GM23338 (cell line): Measurements from ENCODE around the gene ZMPSTE24. TPM values are rescaled to one million over a fixed set of nuclear protein-coding genes. Genes with fewer than 3 reads are reported as not detected.
A peak's percentile ranks its signal among the peaks of the same experiment; 100 is the strongest.

Source experiments
- ATAC-seq: fragments of 200-7000 bp; cut with Tn5 transposase; 3 replicates; pipeline ENCODE4 v1.9.1; 2020
- DNase-seq: peaks from one replicate; pipeline ENCODE4 v3.0.0-alpha.2; 2015; ENCODE audit warnings: low spot score
- H2AFZ ChIP-seq: fragments of 200-600 bp; sonication (generic); 2 replicates; pipeline ENCODE4 v1.8.0; 2016; ENCODE audit warnings: antibody characterized with exemption, mild to moderate bottlenecking, moderate library complexity
- H3F3A ChIP-seq: fragments of 200-600 bp; sonication (generic); replicated peaks from 2 replicates; pipeline ENCODE4 v1.8.0; 2017; ENCODE audit warnings: antibody characterized with exemption, mixed run types, low read depth
- H3K27ac ChIP-seq: fragments of 200-600 bp; sonication (generic); 2 replicates; pipeline ENCODE4 v1.6.1; 2016; ENCODE audit warnings: low read depth
- H3K27me3 ChIP-seq: fragments of 200-600 bp; sonication (generic); 2 replicates; pipeline ENCODE4 v1.8.0; 2016; ENCODE audit warnings: mild to moderate bottlenecking, mixed run types, moderate library complexity; ENCODE audit not compliant: insufficient read depth
- H3K36me3 ChIP-seq: fragments of 200-600 bp; sonication (generic); 2 replicates; pipeline ENCODE4 v1.8.0; 2016; ENCODE audit warnings: mild to moderate bottlenecking; ENCODE audit not compliant: insufficient read depth
- H3K4me1 ChIP-seq: fragments of 200-600 bp; sonication (generic); 2 replicates; pipeline ENCODE4 v1.8.0; 2016; ENCODE audit warnings: mild to moderate bottlenecking, moderate library complexity; ENCODE audit not compliant: insufficient read depth
- H3K4me2 ChIP-seq: fragments of 200-600 bp; sonication (generic); 2 replicates; pipeline ENCODE4 v1.7.1; 2017; ENCODE audit warnings: mixed run types
- H3K4me3 ChIP-seq: fragments of 200-600 bp; sonication (generic); 2 replicates; pipeline ENCODE4 v1.6.1; 2016; ENCODE audit warnings: mixed run types
- H3K79me2 ChIP-seq: fragments of 200-600 bp; sonication (generic); replicated peaks from 2 replicates; pipeline ENCODE4 v1.8.0; 2017; ENCODE audit warnings: mild to moderate bottlenecking; ENCODE audit not compliant: insufficient read depth
- H3K9me2 ChIP-seq: fragments of 200-600 bp; sonication (generic); 2 replicates; pipeline ENCODE4 v1.8.0; 2017; ENCODE audit not compliant: insufficient read depth
- H4K20me1 ChIP-seq: fragments of 200-600 bp; sonication (generic); replicated peaks from 2 replicates; pipeline ENCODE4 v1.8.0; 2017; ENCODE audit warnings: mild to moderate bottlenecking; ENCODE audit not compliant: insufficient read depth
- H3K27ac Mint-ChIP-seq: 2 replicates; pipeline ENCODE4 v1.8.0; 2020; ENCODE audit warnings: inconsistent platforms, mild to moderate bottlenecking, moderate library complexity, mixed read lengths
- H3K27me3 Mint-ChIP-seq: 3 replicates; pipeline ENCODE4 v1.8.0; 2022; ENCODE audit warnings: low read depth, mild to moderate bottlenecking, moderate library complexity, mixed read lengths, inconsistent platforms; ENCODE audit not compliant: insufficient read depth, poor library complexity
- H3K36me3 Mint-ChIP-seq: 3 replicates; pipeline ENCODE4 v1.8.0; 2021; ENCODE audit warnings: low read depth, mild to moderate bottlenecking, inconsistent platforms, moderate library complexity, mixed read lengths
- H3K4me1 Mint-ChIP-seq: 3 replicates; pipeline ENCODE4 v1.8.0; 2020; ENCODE audit warnings: mild to moderate bottlenecking, inconsistent platforms, mixed read lengths
- H3K4me3 Mint-ChIP-seq: 3 replicates; pipeline ENCODE4 v1.8.0; 2021; ENCODE audit warnings: moderate library complexity, mild to moderate bottlenecking, inconsistent platforms, mixed read lengths
- H3K9me3 Mint-ChIP-seq: 3 replicates; pipeline ENCODE4 v1.8.0; 2020; ENCODE audit warnings: moderate library complexity, mild to moderate bottlenecking, inconsistent platforms, mixed read lengths
- CREB1 ChIP-seq: fragments of 250-450 bp; sonication (Bioruptor Pico); IDR thresholded peaks from 2 replicates; pipeline ENCODE4 v1.5.0; 2020; ENCODE audit warnings: low read depth, mild to moderate bottlenecking, moderate library complexity
- EZH2 ChIP-seq: fragments of 200-600 bp; sonication (generic); IDR thresholded peaks from one replicate; pipeline ENCODE4 v1.8.0; 2017; ENCODE audit warnings: antibody characterized with exemption, mild to moderate bottlenecking, low read depth; ENCODE audit not compliant: unreplicated experiment
- EZH2phosphoT487 ChIP-seq: fragments of 200-600 bp; sonication (generic); IDR thresholded peaks from one replicate; pipeline ENCODE4 v1.8.1; 2018; ENCODE audit warnings: antibody characterized with exemption; ENCODE audit not compliant: unreplicated experiment
- JUNB ChIP-seq: IDR thresholded peaks from one replicate; pipeline ENCODE4 v1.6.1; 2016; ENCODE audit warnings: antibody characterized with exemption; ENCODE audit not compliant: unreplicated experiment
- NANOG ChIP-seq: IDR thresholded peaks from 2 replicates; pipeline ENCODE4 v1.6.1; 2016; ENCODE audit warnings: antibody characterized with exemption, borderline replicate concordance
- POLR2AphosphoS5 ChIP-seq: IDR thresholded peaks from 2 replicates; pipeline ENCODE4 v1.6.1; 2016; ENCODE audit warnings: antibody characterized with exemption, low read depth
- STAT1 ChIP-seq: IDR thresholded peaks from one replicate; pipeline ENCODE4 v1.6.1; 2016; ENCODE audit warnings: antibody characterized with exemption; ENCODE audit not compliant: unreplicated experiment
- ZNF114 ChIP-seq: fragments of 250-450 bp; sonication (Bioruptor Pico); IDR thresholded peaks from 2 replicates; pipeline ENCODE4 v1.5.0; 2020; ENCODE audit warnings: mild to moderate bottlenecking, moderate library complexity
- ZNF331 ChIP-seq: fragments of 250-450 bp; sonication (Bioruptor Pico); IDR thresholded peaks from 2 replicates; pipeline ENCODE4 v1.5.0; 2020; ENCODE audit warnings: low read depth, mild to moderate bottlenecking, moderate library complexity
- polyA plus RNA-seq: library from polyadenylated mRNA; unstranded; fragments of >200 nt; fragmentation: Nextera tagmentation; extraction: Ambion mirVana; gene quantifications from 2 replicates; pipeline ENCODE4 v1.2.1, GENCODE V29; 2016
- total RNA-seq: library from RNA; depleted of rRNA; stranded (reverse); fragments of >200 nt; shearing (Covaris generic); gene quantifications from 2 replicates; pipeline ENCODE4 v1.2.3, GENCODE V29; 2014
- TF ChIP-seq, protein P1 (sequence below): fragments of 250-450 bp; sonication (Bioruptor Pico); IDR thresholded peaks from 2 replicates; pipeline ENCODE4 v1.5.0; 2020; ENCODE audit warnings: mild to moderate bottlenecking, moderate library complexity
- TF ChIP-seq, protein P2 (sequence below), 2 experiments: fragments of 200-600 bp in 1 of 2; sonication (generic) in 1 of 2; conservative IDR thresholded peaks; 2 replicates each; pipeline versions ENCODE4 v1.5.1 to v1.6.1; 2016 to 2017; ENCODE audit warnings: antibody characterized with exemption in 2 of 2, low read depth in 2 of 2, mild to moderate bottlenecking in 2 of 2, moderate library complexity in 1 of 2
- TF ChIP-seq, protein P3 (sequence below): IDR thresholded peaks from one replicate; pipeline ENCODE4 v1.6.1; 2018; ENCODE audit warnings: antibody characterized with exemption; ENCODE audit not compliant: unreplicated experiment

The ZMPSTE24 gene
- total and polyA plus RNA-seq, 2 experiments from 2014 or later, result 23.1 to 51.2 TPM

DNA sequence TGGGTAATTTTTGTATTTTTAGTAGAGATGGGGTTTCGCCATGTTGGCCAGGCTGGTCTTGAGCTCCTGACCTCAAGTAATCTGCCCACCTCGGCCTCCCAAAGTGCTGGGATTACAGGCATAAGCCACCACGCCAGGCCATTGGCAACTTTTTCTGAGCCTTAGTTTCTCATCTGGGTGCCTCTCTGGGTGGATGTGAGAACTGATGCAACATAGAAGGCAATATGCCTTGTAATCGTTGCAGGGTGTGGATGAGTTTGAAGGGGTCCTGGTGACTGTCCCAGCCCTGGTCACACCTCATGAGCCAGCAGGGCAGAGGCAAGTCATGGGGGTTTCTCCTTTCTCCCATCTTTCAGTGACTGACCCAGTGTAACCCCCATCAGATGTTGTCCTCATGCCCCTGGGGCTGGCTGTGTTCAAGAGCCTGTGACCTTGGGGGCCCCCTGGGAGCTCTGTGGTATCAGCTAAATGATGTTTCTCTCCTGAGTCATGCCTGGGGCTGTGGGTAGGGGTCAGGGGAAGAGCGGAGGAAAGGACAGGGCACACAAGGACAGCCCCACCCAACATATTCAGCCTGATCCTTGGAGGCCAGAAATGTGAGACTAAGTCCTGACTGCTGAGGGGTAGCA, 55.4 kb downstream of the ZMPSTE24 start (continued):
- TF ChIP-seq, protein P1, sequence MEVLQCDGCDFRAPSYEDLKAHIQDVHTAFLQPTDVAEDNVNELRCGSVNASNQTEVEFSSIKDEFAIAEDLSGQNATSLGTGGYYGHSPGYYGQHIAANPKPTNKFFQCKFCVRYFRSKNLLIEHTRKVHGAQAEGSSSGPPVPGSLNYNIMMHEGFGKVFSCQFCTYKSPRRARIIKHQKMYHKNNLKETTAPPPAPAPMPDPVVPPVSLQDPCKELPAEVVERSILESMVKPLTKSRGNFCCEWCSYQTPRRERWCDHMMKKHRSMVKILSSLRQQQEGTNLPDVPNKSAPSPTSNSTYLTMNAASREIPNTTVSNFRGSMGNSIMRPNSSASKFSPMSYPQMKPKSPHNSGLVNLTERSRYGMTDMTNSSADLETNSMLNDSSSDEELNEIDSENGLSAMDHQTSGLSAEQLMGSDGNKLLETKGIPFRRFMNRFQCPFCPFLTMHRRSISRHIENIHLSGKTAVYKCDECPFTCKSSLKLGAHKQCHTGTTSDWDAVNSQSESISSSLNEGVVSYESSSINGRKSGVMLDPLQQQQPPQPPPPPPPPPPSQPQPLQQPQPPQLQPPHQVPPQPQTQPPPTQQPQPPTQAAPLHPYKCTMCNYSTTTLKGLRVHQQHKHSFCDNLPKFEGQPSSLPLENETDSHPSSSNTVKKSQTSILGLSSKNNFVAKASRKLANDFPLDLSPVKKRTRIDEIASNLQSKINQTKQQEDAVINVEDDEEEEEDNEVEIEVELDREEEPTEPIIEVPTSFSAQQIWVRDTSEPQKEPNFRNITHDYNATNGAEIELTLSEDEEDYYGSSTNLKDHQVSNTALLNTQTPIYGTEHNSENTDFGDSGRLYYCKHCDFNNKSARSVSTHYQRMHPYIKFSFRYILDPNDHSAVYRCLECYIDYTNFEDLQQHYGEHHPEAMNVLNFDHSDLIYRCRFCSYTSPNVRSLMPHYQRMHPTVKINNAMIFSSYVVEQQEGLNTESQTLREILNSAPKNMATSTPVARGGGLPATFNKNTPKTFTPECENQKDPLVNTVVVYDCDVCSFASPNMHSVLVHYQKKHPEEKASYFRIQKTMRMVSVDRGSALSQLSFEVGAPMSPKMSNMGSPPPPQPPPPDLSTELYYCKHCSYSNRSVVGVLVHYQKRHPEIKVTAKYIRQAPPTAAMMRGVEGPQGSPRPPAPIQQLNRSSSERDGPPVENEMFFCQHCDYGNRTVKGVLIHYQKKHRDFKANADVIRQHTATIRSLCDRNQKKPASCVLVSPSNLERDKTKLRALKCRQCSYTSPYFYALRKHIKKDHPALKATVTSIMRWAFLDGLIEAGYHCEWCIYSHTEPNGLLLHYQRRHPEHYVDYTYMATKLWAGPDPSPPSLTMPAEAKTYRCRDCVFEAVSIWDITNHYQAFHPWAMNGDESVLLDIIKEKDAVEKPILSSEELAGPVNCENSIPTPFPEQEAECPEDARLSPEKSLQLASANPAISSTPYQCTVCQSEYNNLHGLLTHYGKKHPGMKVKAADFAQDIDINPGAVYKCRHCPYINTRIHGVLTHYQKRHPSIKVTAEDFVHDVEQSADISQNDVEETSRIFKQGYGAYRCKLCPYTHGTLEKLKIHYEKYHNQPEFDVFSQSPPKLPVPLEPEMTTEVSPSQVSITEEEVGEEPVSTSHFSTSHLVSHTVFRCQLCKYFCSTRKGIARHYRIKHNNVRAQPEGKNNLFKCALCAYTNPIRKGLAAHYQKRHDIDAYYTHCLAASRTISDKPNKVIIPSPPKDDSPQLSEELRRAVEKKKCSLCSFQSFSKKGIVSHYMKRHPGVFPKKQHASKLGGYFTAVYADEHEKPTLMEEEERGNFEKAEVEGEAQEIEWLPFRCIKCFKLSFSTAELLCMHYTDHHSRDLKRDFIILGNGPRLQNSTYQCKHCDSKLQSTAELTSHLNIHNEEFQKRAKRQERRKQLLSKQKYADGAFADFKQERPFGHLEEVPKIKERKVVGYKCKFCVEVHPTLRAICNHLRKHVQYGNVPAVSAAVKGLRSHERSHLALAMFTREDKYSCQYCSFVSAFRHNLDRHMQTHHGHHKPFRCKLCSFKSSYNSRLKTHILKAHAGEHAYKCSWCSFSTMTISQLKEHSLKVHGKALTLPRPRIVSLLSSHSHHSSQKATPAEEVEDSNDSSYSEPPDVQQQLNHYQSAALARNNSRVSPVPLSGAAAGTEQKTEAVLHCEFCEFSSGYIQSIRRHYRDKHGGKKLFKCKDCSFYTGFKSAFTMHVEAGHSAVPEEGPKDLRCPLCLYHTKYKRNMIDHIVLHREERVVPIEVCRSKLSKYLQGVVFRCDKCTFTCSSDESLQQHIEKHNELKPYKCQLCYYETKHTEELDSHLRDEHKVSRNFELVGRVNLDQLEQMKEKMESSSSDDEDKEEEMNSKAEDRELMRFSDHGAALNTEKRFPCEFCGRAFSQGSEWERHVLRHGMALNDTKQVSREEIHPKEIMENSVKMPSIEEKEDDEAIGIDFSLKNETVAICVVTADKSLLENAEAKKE (CRISPR knock-in tag), result no peak
- TF ChIP-seq NANOG (no peak), ZNF331 (no peak), STAT1 (no peak), ZNF114 (CRISPR knock-in tag) (no peak), EZH2phosphoT487 (no peak), CREB1 (CRISPR knock-in tag) (no peak), EZH2 (no peak), POLR2AphosphoS5 (no peak)

DNA sequence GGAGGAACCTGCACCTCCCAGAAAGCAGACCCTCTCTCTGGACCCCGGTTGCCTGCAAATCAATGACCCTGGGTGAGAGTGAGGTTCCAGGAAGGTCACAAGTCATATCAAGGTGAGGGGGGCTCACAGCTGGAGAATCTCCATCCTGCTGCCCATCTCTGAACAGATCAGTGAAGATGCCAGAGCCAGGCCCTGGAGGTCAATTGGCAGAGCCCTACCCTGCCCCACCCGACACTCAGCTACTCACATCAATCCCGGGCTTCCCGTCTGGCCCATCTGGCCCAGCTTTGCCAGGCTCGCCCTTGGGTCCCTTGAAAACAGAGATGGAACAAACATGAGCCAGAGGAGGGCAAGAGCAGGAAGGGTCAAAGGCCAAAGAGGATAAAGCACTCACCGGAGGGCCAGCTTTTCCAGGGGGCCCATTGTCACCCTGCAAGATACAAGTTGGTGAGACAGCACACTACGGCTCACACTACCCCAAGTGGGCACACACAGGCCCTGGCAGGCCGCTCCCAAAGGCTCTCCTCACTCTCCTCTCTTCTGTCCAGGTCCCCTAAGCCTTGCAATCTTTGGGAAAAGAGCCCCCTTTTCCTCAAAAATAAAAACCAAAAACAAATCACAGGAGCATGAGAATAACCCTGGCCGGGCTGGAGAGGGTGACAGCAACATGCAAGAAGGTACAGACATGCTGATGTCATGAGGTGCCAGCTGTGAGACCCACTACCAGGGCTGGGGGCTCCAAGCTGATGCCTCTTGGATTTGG, 56.1 kb downstream of the ZMPSTE24 start:
- no peak for DNase-seq
- H3K27ac Mint-ChIP-seq, result no peak overlapping the region
- ATAC-seq, result no peak
- peak overlapping the region; percentile 72 for H3K4me3 Mint-ChIP-seq
- no peaks in the 10 kb centered on the region for H3K79me2 ChIP-seq
- peaks cover 70% of the 10 kb centered on the region for H3K27me3 ChIP-seq
- H3F3A ChIP-seq, result no peaks in the 10 kb centered on the region
- H3K27ac ChIP-seq, result no peak overlapping the region
- no peaks in the 10 kb centered on the region for H3K36me3 ChIP-seq
- H3K27me3 Mint-ChIP-seq, result peaks cover 50% of the 10 kb centered on the region
- peak overlapping the region; percentile 92 for H3K4me2 ChIP-seq
- H3K9me3 Mint-ChIP-seq, result no peaks in the 10 kb centered on the region
- H3K4me1 ChIP-seq, result peaks cover 19% of the 10 kb centered on the region
- H3K9me2 ChIP-seq, result no peaks in the 10 kb centered on the region
- H4K20me1 ChIP-seq, result no peaks in the 10 kb centered on the region
- no peaks in the 10 kb centered on the region; the same call in 2 of the 3 replicates for H3K36me3 Mint-ChIP-seq
- peak overlapping the region; percentile 72 for H3K4me3 ChIP-seq
- H2AFZ ChIP-seq, result peak overlapping the region; percentile 99
- peaks cover 20% of the 10 kb centered on the region for H3K4me1 Mint-ChIP-seq
- TF ChIP-seq NANOG (no peak), EZH2phosphoT487 (no peak), JUNB (no peak), ZNF114 (CRISPR knock-in tag) (no peak)
- TF ChIP-seq, protein P2, sequence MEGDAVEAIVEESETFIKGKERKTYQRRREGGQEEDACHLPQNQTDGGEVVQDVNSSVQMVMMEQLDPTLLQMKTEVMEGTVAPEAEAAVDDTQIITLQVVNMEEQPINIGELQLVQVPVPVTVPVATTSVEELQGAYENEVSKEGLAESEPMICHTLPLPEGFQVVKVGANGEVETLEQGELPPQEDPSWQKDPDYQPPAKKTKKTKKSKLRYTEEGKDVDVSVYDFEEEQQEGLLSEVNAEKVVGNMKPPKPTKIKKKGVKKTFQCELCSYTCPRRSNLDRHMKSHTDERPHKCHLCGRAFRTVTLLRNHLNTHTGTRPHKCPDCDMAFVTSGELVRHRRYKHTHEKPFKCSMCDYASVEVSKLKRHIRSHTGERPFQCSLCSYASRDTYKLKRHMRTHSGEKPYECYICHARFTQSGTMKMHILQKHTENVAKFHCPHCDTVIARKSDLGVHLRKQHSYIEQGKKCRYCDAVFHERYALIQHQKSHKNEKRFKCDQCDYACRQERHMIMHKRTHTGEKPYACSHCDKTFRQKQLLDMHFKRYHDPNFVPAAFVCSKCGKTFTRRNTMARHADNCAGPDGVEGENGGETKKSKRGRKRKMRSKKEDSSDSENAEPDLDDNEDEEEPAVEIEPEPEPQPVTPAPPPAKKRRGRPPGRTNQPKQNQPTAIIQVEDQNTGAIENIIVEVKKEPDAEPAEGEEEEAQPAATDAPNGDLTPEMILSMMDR (conservative IDR thresholded peaks at IDR 0.05; ENCODE audit: low read depth in 2 of 2), result no peak
- TF ChIP-seq, protein P3, sequence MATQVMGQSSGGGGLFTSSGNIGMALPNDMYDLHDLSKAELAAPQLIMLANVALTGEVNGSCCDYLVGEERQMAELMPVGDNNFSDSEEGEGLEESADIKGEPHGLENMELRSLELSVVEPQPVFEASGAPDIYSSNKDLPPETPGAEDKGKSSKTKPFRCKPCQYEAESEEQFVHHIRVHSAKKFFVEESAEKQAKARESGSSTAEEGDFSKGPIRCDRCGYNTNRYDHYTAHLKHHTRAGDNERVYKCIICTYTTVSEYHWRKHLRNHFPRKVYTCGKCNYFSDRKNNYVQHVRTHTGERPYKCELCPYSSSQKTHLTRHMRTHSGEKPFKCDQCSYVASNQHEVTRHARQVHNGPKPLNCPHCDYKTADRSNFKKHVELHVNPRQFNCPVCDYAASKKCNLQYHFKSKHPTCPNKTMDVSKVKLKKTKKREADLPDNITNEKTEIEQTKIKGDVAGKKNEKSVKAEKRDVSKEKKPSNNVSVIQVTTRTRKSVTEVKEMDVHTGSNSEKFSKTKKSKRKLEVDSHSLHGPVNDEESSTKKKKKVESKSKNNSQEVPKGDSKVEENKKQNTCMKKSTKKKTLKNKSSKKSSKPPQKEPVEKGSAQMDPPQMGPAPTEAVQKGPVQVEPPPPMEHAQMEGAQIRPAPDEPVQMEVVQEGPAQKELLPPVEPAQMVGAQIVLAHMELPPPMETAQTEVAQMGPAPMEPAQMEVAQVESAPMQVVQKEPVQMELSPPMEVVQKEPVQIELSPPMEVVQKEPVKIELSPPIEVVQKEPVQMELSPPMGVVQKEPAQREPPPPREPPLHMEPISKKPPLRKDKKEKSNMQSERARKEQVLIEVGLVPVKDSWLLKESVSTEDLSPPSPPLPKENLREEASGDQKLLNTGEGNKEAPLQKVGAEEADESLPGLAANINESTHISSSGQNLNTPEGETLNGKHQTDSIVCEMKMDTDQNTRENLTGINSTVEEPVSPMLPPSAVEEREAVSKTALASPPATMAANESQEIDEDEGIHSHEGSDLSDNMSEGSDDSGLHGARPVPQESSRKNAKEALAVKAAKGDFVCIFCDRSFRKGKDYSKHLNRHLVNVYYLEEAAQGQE, result no peak
